HG02973 (cell line): Measurements from ENCODE around the gene NTS.
A peak's percentile ranks its signal among the peaks of the same experiment; 100 is the strongest.

Source experiments
- ATAC-seq: cut with Tn5 transposase; IDR thresholded peaks from one replicate; pipeline ENCODE4 v1.9.1; 2021; ENCODE audit warnings: moderate library complexity; ENCODE audit not compliant: unreplicated experiment

Gene NTS

GRCh38 chr12:85920324-85920947, 46.3 kb downstream of the NTS start:
- peak; percentile 67 for ATAC-seq

GRCh38 chr12:85923767-85924331, 49.8 kb downstream of the NTS start:
- peak; percentile 55 for ATAC-seq

GRCh38 chr12:85927166-85927565, 53.1 kb downstream of the NTS start:
- ATAC-seq, result no peak
